ENCODE measurements around the gene TSEN15. TPM values are rescaled to one million over a fixed set of nuclear protein-coding genes. Genes with fewer than 3 reads are reported as not detected.

Gene TSEN15
- total RNA-seq, 1 donor from 2014 or later, result 19.6 TPM

GRCh38 chr1:184032306-184032929 lies 19.1 kb upstream of the TSEN15 start:
- no peaks in the 10 kb centered on the region for H3K4me1 Mint-ChIP-seq (ENCODE audit: unreplicated experiment)
- no peak overlapping the region for H3K4me3 Mint-ChIP-seq (ENCODE audit: unreplicated experiment)
- no peak for TF ChIP-seq CTCF (IDR thresholded peaks at IDR 0.05; ENCODE audit: unreplicated experiment)
- DNase-seq (ENCODE audit: low spot score), result no peak
- no peak overlapping the region for H3K27ac Mint-ChIP-seq (ENCODE audit: unreplicated experiment)
- no peaks in the 10 kb centered on the region for H3K36me3 Mint-ChIP-seq (ENCODE audit: low read depth, unreplicated experiment)
- H3K27me3 Mint-ChIP-seq (ENCODE audit: unreplicated experiment), result peaks cover 6% of the 10 kb centered on the region
- no peaks in the 10 kb centered on the region for H3K9me3 Mint-ChIP-seq (ENCODE audit: unreplicated experiment)

GRCh38 chr1:184032930-184033418 lies 18.6 kb upstream of the TSEN15 start:
- TF ChIP-seq CTCF (IDR thresholded peaks at IDR 0.05; ENCODE audit: unreplicated experiment), result no peak
- Mint-ChIP-seq H3K4me3 (ENCODE audit: unreplicated experiment) (no peak overlapping the region), H3K9me3 (ENCODE audit: unreplicated experiment) (no peaks in the 10 kb centered on the region), H3K27ac (ENCODE audit: unreplicated experiment) (no peak overlapping the region), H3K4me1 (ENCODE audit: unreplicated experiment) (peaks cover 5% of the 10 kb centered on the region), H3K27me3 (ENCODE audit: unreplicated experiment) (peaks cover 8% of the 10 kb centered on the region), H3K36me3 (ENCODE audit: low read depth, unreplicated experiment) (no peaks in the 10 kb centered on the region)
- DNase-seq (ENCODE audit: low spot score), result no peak

- peaks cover 9% of the 10 kb centered on the region for H3K27me3 Mint-ChIP-seq (ENCODE audit: unreplicated experiment)
- TF ChIP-seq CTCF (IDR thresholded peaks at IDR 0.05; ENCODE audit: unreplicated experiment), result no peak
- H3K4me3 Mint-ChIP-seq (ENCODE audit: unreplicated experiment), result no peak overlapping the region
- no peaks in the 10 kb centered on the region for H3K36me3 Mint-ChIP-seq (ENCODE audit: low read depth, unreplicated experiment)
- no peak for DNase-seq (ENCODE audit: low spot score)
- H3K27ac Mint-ChIP-seq (ENCODE audit: unreplicated experiment), result no peak overlapping the region
- no peaks in the 10 kb centered on the region for H3K9me3 Mint-ChIP-seq (ENCODE audit: unreplicated experiment)
- H3K4me1 Mint-ChIP-seq (ENCODE audit: unreplicated experiment), result peaks cover 6% of the 10 kb centered on the region
Observed at GRCh38 chr1:184033711-184034167, 17.8 kb upstream of the TSEN15 start.

- no peak for DNase-seq (ENCODE audit: low spot score)
- TF ChIP-seq CTCF (IDR thresholded peaks at IDR 0.05; ENCODE audit: unreplicated experiment), result no peak
- Mint-ChIP-seq H3K27ac (ENCODE audit: unreplicated experiment) (no peak overlapping the region), H3K9me3 (ENCODE audit: unreplicated experiment) (no peaks in the 10 kb centered on the region), H3K27me3 (ENCODE audit: unreplicated experiment) (peaks cover 13% of the 10 kb centered on the region), H3K4me1 (ENCODE audit: unreplicated experiment) (peaks cover 6% of the 10 kb centered on the region), H3K4me3 (ENCODE audit: unreplicated experiment) (no peak overlapping the region), H3K36me3 (ENCODE audit: low read depth, unreplicated experiment) (no peaks in the 10 kb centered on the region)
Observed at GRCh38 chr1:184034761-184035379, 16.7 kb upstream of the TSEN15 start.
